Measurements from ENCODE around the gene P2RX3. TPM values are rescaled to one million over a fixed set of nuclear protein-coding genes. Genes with fewer than 3 reads are reported as not detected.
A peak's percentile ranks its signal among the peaks of the same experiment; 100 is the strongest.

Gene P2RX3
- total RNA-seq, 1 experiment from 2014 or later: not detected

GRCh38 chr11:57324886-57325734 lies 13.0 kb upstream of the P2RX3 start, which contains the start of gene TNKS1BP1:
Gene TNKS1BP1, minus strand, starts transcription at chr11:57324952. Its CDS starts 3,067 bp downstream, at chr11:57321885.
- intact Hi-C loops (cut with micrococcal nuclease; ENCODE audit: unreplicated experiment): loop anchor here (1.0 to 10.0 kb wide), 5 partner anchors 10 to 1254 kb away; partner anchors contain the start of genes SSRP1, ZDHHC5 and ZFP91
- H3K79me2 ChIP-seq (ENCODE audit: low read depth): peaks cover 35% of the 10 kb centered on the region

GRCh38 chr11:57325735-57326048 lies 12.5 kb upstream of the P2RX3 start:
- CTCF ChIA-PET: interaction anchor here (0.6 kb wide), 1 partner anchor 233 kb away, joined by 3 read pairs; no protein-coding TSS in a partner anchor
- Histone ChIP-seq H3K4me2 (peak overlapping the region; percentile 80), H3K9me3 (ENCODE audit: insufficient read depth, low read depth) (no peaks in the 10 kb centered on the region), H3K4me3 (peak overlapping the region; percentile 57), H3K27ac (peak overlapping the region; percentile 93), H3K36me3 (ENCODE audit: low read depth) (peaks cover 41% of the 10 kb centered on the region), H3K79me2 (ENCODE audit: low read depth) (peaks cover 29% of the 10 kb centered on the region), H2AFZ (peak overlapping the region; percentile 74), H4K20me1 (ENCODE audit: insufficient read depth) (peaks cover 27% of the 10 kb centered on the region; the same call in 1 of the 2 replicates), H3F3A (ENCODE audit: insufficient read depth, low read depth) (peaks cover 61% of the 10 kb centered on the region), H3K9me2 (ENCODE audit: insufficient read depth) (no peaks in the 10 kb centered on the region), H3K27me3 (ENCODE audit: insufficient read depth, low read depth) (no peaks in the 10 kb centered on the region), H3K4me1 (replicated peaks; ENCODE audit: insufficient read depth) (peaks cover 49% of the 10 kb centered on the region)
- intact Hi-C loops (cut with micrococcal nuclease; ENCODE audit: unreplicated experiment): loop anchor here (1.0 to 10.0 kb wide), 5 partner anchors 10 to 1253 kb away; partner anchors contain the start of genes SSRP1, ZDHHC5 and ZFP91
- DNase-seq: no peak
- POLR2A ChIA-PET (ENCODE audit: unreplicated experiment): interaction anchor here (0.5 to 1.8 kb wide), 7 partner anchors 10 to 77 kb away, joined by 3 to 10 read pairs (median 5); partner anchors contain the start of gene SSRP1
- no TSS peak for BruUV-seq (replicated peaks)
- TF ChIP-seq EZH2 (IDR thresholded peaks at IDR 0.05; ENCODE audit: low read depth): no peak
- no peak for TF ChIP-seq CTCF (conservative IDR thresholded peaks at IDR 0.05)

More at GRCh38 chr11:57324886-57325734, 13.0 kb upstream of the P2RX3 start, which contains the start of gene TNKS1BP1:
- Histone ChIP-seq H3K4me1 (replicated peaks; ENCODE audit: insufficient read depth) (peaks cover 49% of the 10 kb centered on the region), H3K4me2 (peak within 1 kb of the TSS; percentile 98), H3K27ac (peak within 1 kb of the TSS; percentile 93), H3K9me2 (ENCODE audit: insufficient read depth) (no peaks in the 10 kb centered on the region), H3F3A (ENCODE audit: insufficient read depth, low read depth) (peaks cover 61% of the 10 kb centered on the region), H3K36me3 (ENCODE audit: low read depth) (peaks cover 36% of the 10 kb centered on the region), H4K20me1 (ENCODE audit: insufficient read depth) (peaks cover 33% of the 10 kb centered on the region; the same call in 1 of the 2 replicates), H3K4me3 (peak within 1 kb of the TSS; percentile 57), H2AFZ (peak within 1 kb of the TSS; percentile 74), H3K27me3 (ENCODE audit: insufficient read depth, low read depth) (no peaks in the 10 kb centered on the region), H3K9me3 (ENCODE audit: insufficient read depth, low read depth) (no peaks in the 10 kb centered on the region)
- CTCF ChIA-PET: interaction anchor here (0.6 kb wide), 1 partner anchor 31 kb away, joined by 12 read pairs; no protein-coding TSS in a partner anchor
- TSS peak; percentile 83 for BruUV-seq (replicated peaks)
- POLR2A ChIA-PET (ENCODE audit: unreplicated experiment): interaction anchor here (0.5 to 1.8 kb wide), 8 partner anchors 10 to 188 kb away, joined by 3 to 10 read pairs (median 5); partner anchors contain the start of gene SSRP1
- peak; percentile 94 to 99 for DNase-seq
- TF ChIP-seq CTCF (conservative IDR thresholded peaks at IDR 0.05): no peak
- no peak for TF ChIP-seq EZH2 (IDR thresholded peaks at IDR 0.05; ENCODE audit: low read depth)

GRCh38 chr11:57327721-57328120 lies 10.4 kb upstream of the P2RX3 start:
- Histone ChIP-seq H3K4me2 (no peak overlapping the region), H3K9me3 (ENCODE audit: insufficient read depth, low read depth) (no peaks in the 10 kb centered on the region), H3K79me2 (ENCODE audit: low read depth) (peaks cover 26% of the 10 kb centered on the region), H2AFZ (no peak overlapping the region), H3K4me1 (replicated peaks; ENCODE audit: insufficient read depth) (peaks cover 29% of the 10 kb centered on the region), H3F3A (ENCODE audit: insufficient read depth, low read depth) (peaks cover 44% of the 10 kb centered on the region), H3K4me3 (no peak overlapping the region), H3K27me3 (ENCODE audit: insufficient read depth, low read depth) (no peaks in the 10 kb centered on the region), H3K9me2 (ENCODE audit: insufficient read depth) (no peaks in the 10 kb centered on the region), H4K20me1 (ENCODE audit: insufficient read depth) (peaks cover 13% of the 10 kb centered on the region; the same call in 1 of the 2 replicates), H3K36me3 (ENCODE audit: low read depth) (peaks cover 60% of the 10 kb centered on the region), H3K27ac (no peak overlapping the region)
- CTCF ChIA-PET: no interaction called here
- no peak for DNase-seq
- BruUV-seq (replicated peaks): no TSS peak
- POLR2A ChIA-PET (ENCODE audit: unreplicated experiment): no interaction called here
- no peak for TF ChIP-seq CTCF (conservative IDR thresholded peaks at IDR 0.05)
- no peak for TF ChIP-seq EZH2 (IDR thresholded peaks at IDR 0.05; ENCODE audit: low read depth)
- intact Hi-C loops (cut with micrococcal nuclease; ENCODE audit: unreplicated experiment): loop anchor here (10.0 kb wide), 2 partner anchors 337 to 447 kb away; partner anchors contain the start of gene ZDHHC5

All from PC-9 (cell line).